ENCODE results near the gene KRTDAP. TPM values are rescaled to one million over a fixed set of nuclear protein-coding genes. Genes with fewer than 3 reads are reported as not detected.
"Not testable (repeated sequence)": the region's sequence is repeated elsewhere in the genome, so short reads cannot be mapped to it uniquely, and the experiment has no call there.

The KRTDAP gene
- total RNA-seq, 1 donor from 2014 or later = not detected

- peak; percentile 75 for DNase-seq
- peak; percentile 94 for ATAC-seq (ENCODE audit: poor library complexity)
- intact Hi-C loops (cut with DNase I) = loop anchor here (5.0 kb wide), 1 partner anchor 143 kb away; no protein-coding TSS in a partner anchor
These were observed 5.1 kb upstream of the KRTDAP start for GRCh38 chr19:35495107-35496064.

GRCh38 chr19:35493971-35494370 is 3.7 kb upstream of the KRTDAP start:
- ATAC-seq (ENCODE audit: poor library complexity) (no peak), DNase-seq (no peak)
- intact Hi-C loops (cut with DNase I) = no loop called here

DNA sequence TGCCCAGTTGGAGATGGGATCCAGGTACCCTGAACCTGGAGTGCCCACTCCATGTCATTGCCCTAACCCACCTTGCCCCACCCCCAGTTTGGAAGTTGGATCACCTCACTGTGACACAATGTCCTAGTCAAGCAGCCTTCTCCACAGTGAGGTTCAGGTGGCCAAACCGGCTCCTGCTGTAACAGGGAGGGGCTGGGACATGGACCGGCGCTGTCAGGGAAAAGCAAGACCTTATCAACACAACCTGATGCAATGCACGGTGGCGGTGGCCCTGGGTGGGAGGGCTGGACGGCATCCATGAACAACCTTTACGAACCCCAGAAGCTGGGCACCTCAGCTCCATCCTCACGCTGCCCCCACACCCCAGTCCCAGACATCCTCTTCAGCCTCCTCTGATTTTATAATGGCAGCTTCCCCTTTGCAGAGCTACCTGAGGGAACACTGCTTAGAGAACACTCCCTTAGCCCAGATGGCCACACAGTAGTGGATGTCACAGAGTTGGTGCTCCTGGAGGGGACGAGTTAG is 1.6 kb upstream of the KRTDAP start:
- DNase-seq (no peak), ATAC-seq (ENCODE audit: poor library complexity) (no peak)
- intact Hi-C loops (cut with DNase I) = no loop called here

GRCh38 chr19:35488677-35489076 is 1.6 kb downstream of the KRTDAP start:
- ATAC-seq (ENCODE audit: poor library complexity) (no peak), DNase-seq (no peak)
- intact Hi-C loops (cut with DNase I) = no loop called here

- ATAC-seq (ENCODE audit: poor library complexity) = no peak
- no peak for DNase-seq
- intact Hi-C loops (cut with DNase I) = no loop called here
These were observed 2.5 kb downstream of the KRTDAP start for GRCh38 chr19:35487656-35488182.

GRCh38 chr19:35486268-35486708 is 4.0 kb downstream of the KRTDAP start:
- DNase-seq = no peak
- no peak for ATAC-seq (ENCODE audit: poor library complexity)
- intact Hi-C loops (cut with DNase I) = no loop called here

DNA sequence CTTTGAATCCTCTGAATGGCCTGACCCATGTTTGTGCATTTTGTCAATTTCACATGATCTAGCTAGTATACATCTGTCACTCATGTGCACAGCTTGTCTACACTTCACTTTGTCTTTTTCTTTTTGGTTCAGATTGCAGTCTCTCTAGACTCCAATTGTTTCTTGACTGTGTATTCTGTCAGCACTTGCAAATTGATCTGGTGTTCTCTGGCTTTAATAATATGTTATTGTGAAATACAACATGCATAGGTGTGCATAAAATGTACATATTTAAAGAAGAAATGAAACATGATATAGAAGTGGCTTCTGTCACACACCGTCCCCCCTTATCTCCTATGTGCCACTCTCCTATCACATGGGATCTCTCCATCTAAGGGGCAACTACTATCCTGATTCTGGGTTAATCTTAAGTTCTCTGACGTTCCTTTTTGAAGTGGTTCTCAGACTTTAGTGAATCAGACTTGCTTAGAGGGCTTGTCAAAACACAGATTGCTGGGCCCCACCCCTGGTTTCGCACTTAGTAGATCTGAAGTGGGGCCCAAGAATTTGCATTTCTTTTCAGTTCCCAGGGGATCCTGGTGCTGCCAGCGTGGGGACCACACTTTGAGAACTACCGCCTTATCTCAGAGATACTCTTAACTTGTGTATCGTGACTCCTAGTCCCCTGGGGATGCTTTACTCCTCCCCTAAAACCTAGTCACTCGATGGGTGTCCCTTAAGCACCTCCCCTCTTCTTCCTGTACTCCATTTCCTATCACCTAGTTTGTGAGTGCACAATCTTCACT is 5.8 kb downstream of the KRTDAP start:
- intact Hi-C loops (cut with DNase I) = no loop called here
- DNase-seq (no peak), ATAC-seq (ENCODE audit: poor library complexity) (no peak)

- no peak for ATAC-seq (ENCODE audit: poor library complexity)
These were observed 7.2 kb downstream of the KRTDAP start for GRCh38 chr19:35483089-35483488.

DNA sequence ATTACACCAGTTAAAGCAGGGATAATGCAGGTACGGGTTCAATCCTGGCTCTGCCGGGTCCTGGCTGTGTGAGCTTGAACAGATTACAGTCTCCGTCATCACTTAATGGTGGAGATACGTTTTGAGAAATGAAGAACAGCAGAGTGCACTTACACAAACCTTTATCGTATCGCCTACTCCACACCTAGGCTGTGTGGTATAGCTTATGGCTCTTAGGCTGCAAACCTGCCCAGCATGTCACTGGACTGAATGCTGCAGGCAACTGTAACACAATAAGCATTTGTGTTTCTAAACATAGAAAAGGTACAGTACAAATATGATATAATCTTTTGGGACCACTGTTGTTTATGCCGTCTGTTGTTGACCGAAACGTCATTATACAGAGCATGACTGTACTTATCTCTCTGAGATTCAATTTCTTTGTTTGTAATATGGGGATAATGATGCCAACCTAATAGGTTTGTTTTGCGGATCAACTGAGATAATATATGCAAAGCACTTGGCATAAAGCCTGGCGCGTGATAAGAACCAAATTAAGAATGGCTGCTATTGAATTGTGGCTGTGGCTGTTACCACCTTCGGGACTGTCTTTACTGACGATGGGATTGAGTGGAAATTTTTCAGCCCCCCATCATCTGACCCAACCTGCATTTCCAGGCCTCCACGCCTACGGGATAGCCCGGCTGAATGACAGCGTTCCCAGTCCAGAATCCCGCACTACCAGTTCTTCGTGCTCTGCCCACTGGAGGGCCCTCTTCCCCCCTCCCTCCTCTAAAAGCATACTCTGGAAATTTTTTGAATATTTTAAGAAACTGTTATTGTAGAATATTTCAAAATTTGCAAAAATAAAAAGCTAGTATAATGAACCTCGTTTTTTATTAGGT is 11.2 kb downstream of the KRTDAP start:
- DNase-seq = no peak
- intact Hi-C loops (cut with DNase I) = no loop called here
- no peak for ATAC-seq (ENCODE audit: poor library complexity)

More at GRCh38 chr19:35483089-35483488, 7.2 kb downstream of the KRTDAP start:
- intact Hi-C loops (cut with DNase I) = no loop called here
- no peak for DNase-seq

DNA sequence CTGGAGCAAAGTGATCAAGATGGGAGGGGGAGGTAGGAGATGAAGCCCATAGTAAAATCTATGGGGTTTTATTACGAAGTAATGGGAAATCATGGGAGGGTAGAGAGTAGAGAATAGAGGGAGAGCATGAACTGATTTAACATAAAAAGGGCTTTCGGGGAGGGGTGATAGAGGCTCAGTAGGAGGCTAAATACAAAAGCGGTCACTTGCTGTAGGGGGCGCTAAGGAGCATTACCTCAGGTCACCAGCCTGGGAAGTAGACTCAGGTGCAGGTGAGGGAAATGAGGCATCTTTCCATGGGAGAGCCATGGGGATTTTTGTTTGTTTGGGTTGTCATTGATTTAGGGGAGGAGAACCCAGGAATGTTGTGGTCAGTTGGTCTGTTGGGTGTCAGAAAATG is 14.1 kb downstream of the KRTDAP start:
- intact Hi-C loops (cut with DNase I) = no loop called here
- ATAC-seq (ENCODE audit: poor library complexity) = no peak
- no peak for DNase-seq

DNA sequence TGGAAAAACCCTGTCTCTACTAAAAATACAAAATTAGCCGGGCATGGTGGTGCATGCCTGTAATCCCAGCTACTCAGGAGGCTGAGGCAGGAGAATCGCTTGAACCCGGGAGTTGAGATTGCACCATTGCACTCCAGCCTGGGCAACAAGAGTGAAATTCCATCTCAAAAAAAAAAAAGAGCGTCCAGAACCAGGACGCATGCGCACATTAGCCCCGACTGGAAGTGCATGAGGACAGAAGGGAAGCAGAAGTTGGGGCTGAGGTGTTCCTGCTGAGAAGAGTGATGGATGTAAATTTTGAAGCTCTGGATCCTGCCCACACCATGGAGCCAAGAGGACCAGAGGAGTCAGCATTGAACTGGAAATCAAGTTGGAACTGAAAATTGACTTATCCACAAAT is 15.7 kb downstream of the KRTDAP start:
- DNase-seq; intact Hi-C loops (cut with DNase I); ATAC-seq (ENCODE audit: poor library complexity): not testable (repeated sequence)

- DNase-seq = no peak
- ATAC-seq (ENCODE audit: poor library complexity) = no peak
- intact Hi-C loops (cut with DNase I) = no loop called here
These were observed 16.2 kb downstream of the KRTDAP start for GRCh38 chr19:35474104-35474503.

DNA sequence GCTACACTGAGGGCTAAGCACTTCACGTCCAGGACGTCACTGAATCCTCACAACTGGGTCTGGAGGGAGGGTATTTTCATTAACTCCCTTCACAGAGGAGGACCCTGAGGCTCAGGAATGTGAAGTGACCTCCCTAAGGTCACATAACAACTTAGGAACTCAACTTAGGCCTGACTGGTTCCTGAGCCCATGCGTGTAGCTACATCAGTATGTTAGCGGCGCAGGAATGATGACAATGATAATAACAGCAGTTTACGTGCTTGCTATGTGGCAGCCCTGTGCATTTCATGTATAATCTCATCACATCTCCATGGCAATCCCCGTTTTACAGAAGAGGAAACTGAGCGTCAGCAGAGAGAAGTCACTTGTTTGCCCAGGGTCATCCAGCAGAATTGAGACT is 18.3 kb downstream of the KRTDAP start:
- DNase-seq (no peak), ATAC-seq (ENCODE audit: poor library complexity) (no peak)
- intact Hi-C loops (cut with DNase I) = no loop called here

- intact Hi-C loops (cut with DNase I); DNase-seq; ATAC-seq (ENCODE audit: poor library complexity): not testable (repeated sequence)
These were observed 19.2 kb downstream of the KRTDAP start for GRCh38 chr19:35471075-35471474.

DNA sequence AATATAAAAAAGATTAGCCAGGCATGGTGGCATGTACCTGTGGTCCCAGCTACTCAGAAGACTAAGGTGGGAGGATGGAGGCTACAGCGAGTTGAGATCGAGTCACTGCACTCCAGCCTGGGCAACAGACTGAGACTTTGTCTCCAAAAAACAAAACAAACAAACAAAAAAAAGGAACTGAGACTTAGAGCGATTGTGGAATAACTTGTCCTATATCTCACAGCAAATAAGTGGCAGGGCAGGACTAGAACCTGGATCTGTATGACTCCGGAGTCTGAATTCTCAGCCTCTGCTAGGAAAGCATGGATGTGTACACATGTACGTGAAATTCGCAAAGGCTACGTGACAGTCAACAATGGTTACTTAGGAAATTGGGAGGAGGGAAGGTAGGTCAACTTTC is 20.1 kb downstream of the KRTDAP start:
- DNase-seq (no peak), ATAC-seq (ENCODE audit: poor library complexity) (no peak)
- intact Hi-C loops (cut with DNase I) = no loop called here

DNA sequence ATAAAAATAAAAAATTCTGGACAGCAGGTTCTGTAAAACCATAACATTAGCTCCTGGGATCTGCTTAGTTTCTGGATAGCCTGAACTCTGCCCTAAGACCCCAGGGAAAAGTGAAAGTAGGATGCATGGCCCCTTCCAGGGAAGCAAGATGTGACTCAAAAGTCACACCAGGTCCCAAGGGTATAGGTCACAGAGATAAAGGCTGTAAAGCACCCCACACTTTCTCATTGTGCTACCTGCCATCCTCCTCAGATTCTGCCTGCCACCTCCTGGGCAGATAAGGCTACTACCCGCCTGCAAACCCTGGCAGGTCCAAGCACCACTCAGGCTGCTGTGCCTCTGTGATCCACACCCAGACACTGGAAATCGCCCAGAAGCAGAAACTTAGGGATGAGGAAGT is 21.6 kb downstream of the KRTDAP start:
- intact Hi-C loops (cut with DNase I) = loop anchor here (5.0 kb wide), 1 partner anchor 116 kb away; no protein-coding TSS in a partner anchor
- DNase-seq = peak; percentile 59
- ATAC-seq (ENCODE audit: poor library complexity) = peak; percentile 89

DNA sequence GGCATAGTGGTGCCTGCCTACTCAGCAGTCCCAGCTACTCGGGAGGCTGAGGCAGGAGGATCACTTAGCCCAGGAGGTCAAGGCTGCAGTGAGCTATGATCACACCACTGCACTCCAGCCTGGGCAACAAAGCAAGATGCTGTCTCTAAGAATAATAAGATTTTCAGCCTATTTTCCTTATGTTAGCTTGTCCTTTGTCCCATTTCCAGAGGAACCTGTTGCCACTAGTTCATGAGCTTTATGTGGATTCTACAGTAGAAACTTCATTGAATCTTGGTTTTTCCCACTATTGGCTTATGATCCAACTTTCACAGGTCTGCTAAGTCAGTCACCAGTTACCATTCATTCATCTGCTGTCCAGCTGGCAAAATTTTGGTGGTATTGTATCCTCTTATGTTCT is 24.0 kb downstream of the KRTDAP start:
- intact Hi-C loops (cut with DNase I) = loop anchor here (5.0 kb wide), 1 partner anchor 114 kb away; no protein-coding TSS in a partner anchor
- DNase-seq (no peak), ATAC-seq (ENCODE audit: poor library complexity) (no peak)

- intact Hi-C loops (cut with DNase I); ATAC-seq (ENCODE audit: poor library complexity); DNase-seq: not testable (repeated sequence)
These were observed 27.3 kb downstream of the KRTDAP start for GRCh38 chr19:35462956-35463355.

Data from Right ventricle myocardium superior (tissue), 1 donor.